Mesothelial cell of epicardium (in vitro differentiated cells): ENCODE measurements around the gene CPXM2. TPM values are rescaled to one million over a fixed set of nuclear protein-coding genes. Genes with fewer than 3 reads are reported as not detected.

ENCODE experiments used
- DNase-seq, 2 experiments: peaks; one replicate each; pipeline ENCODE4 v3.0.0; 2021; ENCODE audit warnings: low spot score in 2 of 2; ENCODE audit not compliant: unreplicated experiment in 2 of 2
- H3K27ac Mint-ChIP-seq: 2 replicates; pipeline ENCODE4 v1.8.0; 2021; ENCODE audit warnings: mixed read lengths
- H3K27me3 Mint-ChIP-seq: 2 replicates; pipeline ENCODE4 v1.8.0; 2021; ENCODE audit warnings: low read depth, mixed read lengths
- H3K36me3 Mint-ChIP-seq: 2 replicates; pipeline ENCODE4 v1.8.0; 2021; ENCODE audit warnings: mixed read lengths
- H3K4me1 Mint-ChIP-seq: 2 replicates; pipeline ENCODE4 v1.8.0; 2021; ENCODE audit warnings: mixed read lengths
- H3K4me3 Mint-ChIP-seq: 2 replicates; pipeline ENCODE4 v1.8.0; 2021; ENCODE audit warnings: mild to moderate bottlenecking, moderate library complexity, mixed read lengths
- H3K9me3 Mint-ChIP-seq: 2 replicates; pipeline ENCODE4 v1.8.0; 2021; ENCODE audit warnings: mixed read lengths
- CTCF ChIP-seq: fragments of 200-600 bp; sonication (generic); IDR thresholded peaks from one replicate; pipeline ENCODE4 v1.5.0; 2021; ENCODE audit warnings: antibody characterized with exemption; ENCODE audit not compliant: unreplicated experiment
- total RNA-seq: library from RNA; stranded (reverse); gene quantifications from 3 replicates; pipeline ENCODE4 v1.2.1, GENCODE V29; 2021

Gene CPXM2
- total RNA-seq, 1 donor from 2014 or later = 0.92 TPM

- Mint-ChIP-seq H3K4me1 (no peaks in the 10 kb centered on the region), H3K27ac (no peak overlapping the region), H3K9me3 (peaks cover 17% of the 10 kb centered on the region), H3K4me3 (no peak overlapping the region), H3K36me3 (no peaks in the 10 kb centered on the region), H3K27me3 (peaks cover 44% of the 10 kb centered on the region)
- no peak for DNase-seq
- no peak for TF ChIP-seq CTCF
Observed at GRCh38 chr10:123922126-123922525, 30.5 kb upstream of the CPXM2 start.

- Mint-ChIP-seq H3K4me1 (peaks cover 23% of the 10 kb centered on the region), H3K9me3 (peaks cover 17% of the 10 kb centered on the region), H3K36me3 (no peaks in the 10 kb centered on the region), H3K27ac (no peak overlapping the region), H3K27me3 (peaks cover 35% of the 10 kb centered on the region), H3K4me3 (no peak overlapping the region)
- DNase-seq = no peak
- TF ChIP-seq CTCF = no peak
Observed at GRCh38 chr10:123916775-123917174, 25.2 kb upstream of the CPXM2 start.

- Mint-ChIP-seq H3K4me3 (no peak overlapping the region), H3K4me1 (peaks cover 30% of the 10 kb centered on the region), H3K36me3 (no peaks in the 10 kb centered on the region), H3K27ac (no peak overlapping the region), H3K27me3 (peaks cover 43% of the 10 kb centered on the region), H3K9me3 (peaks cover 5% of the 10 kb centered on the region)
- no peak for DNase-seq
- no peak for TF ChIP-seq CTCF
Observed at GRCh38 chr10:123913688-123914268, 22.2 kb upstream of the CPXM2 start.

- Mint-ChIP-seq H3K4me3 (no peak overlapping the region), H3K36me3 (no peaks in the 10 kb centered on the region), H3K4me1 (peaks cover 30% of the 10 kb centered on the region), H3K27ac (no peak overlapping the region), H3K27me3 (peaks cover 49% of the 10 kb centered on the region), H3K9me3 (peaks cover 3% of the 10 kb centered on the region)
- no peak for TF ChIP-seq CTCF
- DNase-seq = no peak
Observed at GRCh38 chr10:123912871-123913270, 21.3 kb upstream of the CPXM2 start.

GRCh38 chr10:123912466-123912865, 20.9 kb upstream of the CPXM2 start:
- Mint-ChIP-seq H3K9me3 (peaks cover 3% of the 10 kb centered on the region), H3K27ac (no peak overlapping the region), H3K4me1 (peaks cover 30% of the 10 kb centered on the region), H3K4me3 (no peak overlapping the region), H3K27me3 (peaks cover 53% of the 10 kb centered on the region), H3K36me3 (no peaks in the 10 kb centered on the region)
- no peak for DNase-seq
- no peak for TF ChIP-seq CTCF

- no peak for TF ChIP-seq CTCF
- H3K27ac Mint-ChIP-seq = no peak overlapping the region
- H3K36me3 Mint-ChIP-seq = no peaks in the 10 kb centered on the region
- peaks cover 3% of the 10 kb centered on the region for H3K9me3 Mint-ChIP-seq
- H3K4me1 Mint-ChIP-seq = peaks cover 33% of the 10 kb centered on the region
- H3K4me3 Mint-ChIP-seq = no peak overlapping the region
- DNase-seq = peak in 1 of 2 experiments; percentile 42
- H3K27me3 Mint-ChIP-seq = peaks cover 56% of the 10 kb centered on the region
Observed at GRCh38 chr10:123911866-123912265, 20.3 kb upstream of the CPXM2 start.
